ENCODE results near the gene COLGALT1.

Gene COLGALT1

DNA sequence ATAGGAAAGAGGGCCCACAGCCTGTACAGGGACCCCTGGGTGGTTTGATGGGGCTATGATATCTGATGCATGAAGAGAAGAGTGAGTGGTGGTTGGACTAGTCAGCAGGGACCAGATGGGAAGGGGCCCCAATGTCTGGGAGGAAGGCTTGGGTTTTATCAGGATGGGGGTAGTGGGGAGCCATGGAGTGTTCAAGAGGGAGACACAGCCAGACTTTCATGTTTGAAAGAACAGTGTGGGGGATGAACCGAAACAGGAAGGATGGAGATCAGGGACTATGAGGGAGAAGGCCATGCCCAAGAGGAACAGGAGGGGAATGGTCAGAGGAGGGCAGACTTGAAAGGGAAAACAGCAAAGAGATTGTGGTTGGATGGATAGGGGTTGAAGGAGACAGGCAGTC lies 69.6 kb downstream of the COLGALT1 start:
- H3K9me3 ChIP-seq = peaks cover 10% of the 10 kb centered on the region
- no peak overlapping the region for H3K27ac ChIP-seq
- H3K36me3 ChIP-seq = no peaks in the 10 kb centered on the region
- H3K27me3 ChIP-seq = no peaks in the 10 kb centered on the region
- no peak overlapping the region for H3K4me3 ChIP-seq
- H3K4me1 ChIP-seq = peaks cover 35% of the 10 kb centered on the region
- H3K9ac ChIP-seq = no peak overlapping the region
- TF ChIP-seq Cebpa-rat (IDR thresholded peaks at IDR 0.05) = no peak
- no peak overlapping the region for H3K4me2 ChIP-seq
- no peaks in the 10 kb centered on the region for H4K20me1 ChIP-seq

GRCh38 chr19:17625980-17626379 lies 70.5 kb downstream of the COLGALT1 start:
- no peak overlapping the region for H3K27ac ChIP-seq
- H3K9me3 ChIP-seq = peaks cover 13% of the 10 kb centered on the region
- H3K4me3 ChIP-seq = no peak overlapping the region
- peaks cover 33% of the 10 kb centered on the region for H3K4me1 ChIP-seq
- H4K20me1 ChIP-seq = no peaks in the 10 kb centered on the region
- H3K27me3 ChIP-seq = no peaks in the 10 kb centered on the region
- H3K36me3 ChIP-seq = no peaks in the 10 kb centered on the region
- H3K4me2 ChIP-seq = no peak overlapping the region
- H3K9ac ChIP-seq = no peak overlapping the region
- no peak for TF ChIP-seq Cebpa-rat (IDR thresholded peaks at IDR 0.05)

- Histone ChIP-seq H3K36me3 (no peaks in the 10 kb centered on the region), H3K9ac (no peak overlapping the region), H3K27ac (no peak overlapping the region), H3K27me3 (no peaks in the 10 kb centered on the region), H4K20me1 (no peaks in the 10 kb centered on the region), H3K4me3 (no peak overlapping the region), H3K4me2 (0 out of 2 replicates have a peak overlapping the region, but pooled peaks have one; percentile 16), H3K4me1 (peaks cover 28% of the 10 kb centered on the region), H3K9me3 (peaks cover 12% of the 10 kb centered on the region)
- no peak for TF ChIP-seq Cebpa-rat (IDR thresholded peaks at IDR 0.05)
These were observed 71.1 kb downstream of the COLGALT1 start for GRCh38 chr19:17626456-17627015.

DNA sequence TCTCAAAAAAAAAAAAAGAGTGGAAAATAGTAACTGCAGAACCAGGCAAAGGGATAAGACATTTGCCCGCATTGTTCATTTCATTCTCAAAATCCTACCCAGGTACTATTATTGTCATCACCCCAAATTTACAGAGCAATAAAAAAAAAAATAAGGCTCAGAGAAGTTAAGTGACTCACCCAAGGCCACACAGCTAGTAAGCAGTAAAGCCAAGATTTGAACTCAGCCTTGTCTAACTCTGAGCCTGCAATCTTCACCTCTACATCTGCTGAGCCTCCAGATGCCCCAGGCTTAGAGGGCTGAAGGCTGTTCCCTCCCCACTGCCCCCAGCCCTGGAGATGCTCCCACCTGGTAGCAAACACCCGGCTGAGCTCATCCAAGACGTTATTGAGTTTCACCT lies 71.7 kb downstream of the COLGALT1 start:
- peaks cover 24% of the 10 kb centered on the region for H3K4me1 ChIP-seq
- H4K20me1 ChIP-seq = no peaks in the 10 kb centered on the region
- H3K4me3 ChIP-seq = no peak overlapping the region
- no peak overlapping the region for H3K9ac ChIP-seq
- no peak overlapping the region for H3K27ac ChIP-seq
- peak overlapping the region; percentile 36; the same call in 1 of the 2 replicates for H3K4me2 ChIP-seq
- H3K27me3 ChIP-seq = no peaks in the 10 kb centered on the region
- H3K9me3 ChIP-seq = peaks cover 5% of the 10 kb centered on the region
- TF ChIP-seq Cebpa-rat (IDR thresholded peaks at IDR 0.05) = no peak
- H3K36me3 ChIP-seq = no peaks in the 10 kb centered on the region

GRCh38 chr19:17627921-17628320 lies 72.5 kb downstream of the COLGALT1 start:
- peaks cover 24% of the 10 kb centered on the region for H3K4me1 ChIP-seq
- no peaks in the 10 kb centered on the region for H4K20me1 ChIP-seq
- H3K27me3 ChIP-seq = no peaks in the 10 kb centered on the region
- no peak overlapping the region for H3K4me3 ChIP-seq
- no peak overlapping the region for H3K27ac ChIP-seq
- H3K4me2 ChIP-seq = peak overlapping the region; percentile 36
- 0 out of 2 replicates have a peak, but pooled peaks cover 3% of the 10 kb centered on the region for H3K9me3 ChIP-seq
- H3K9ac ChIP-seq = no peak overlapping the region
- no peak for TF ChIP-seq Cebpa-rat (IDR thresholded peaks at IDR 0.05)
- H3K36me3 ChIP-seq = no peaks in the 10 kb centered on the region

- Histone ChIP-seq H3K9me3 (0 out of 2 replicates have a peak, but pooled peaks cover 3% of the 10 kb centered on the region), H3K27ac (no peak overlapping the region), H4K20me1 (no peaks in the 10 kb centered on the region), H3K4me2 (no peak overlapping the region), H3K27me3 (no peaks in the 10 kb centered on the region), H3K4me1 (peaks cover 24% of the 10 kb centered on the region), H3K9ac (no peak overlapping the region), H3K36me3 (no peaks in the 10 kb centered on the region), H3K4me3 (no peak overlapping the region)
- no peak for TF ChIP-seq Cebpa-rat (IDR thresholded peaks at IDR 0.05)
These were observed 74.3 kb downstream of the COLGALT1 start for GRCh38 chr19:17629760-17630159.

DNA sequence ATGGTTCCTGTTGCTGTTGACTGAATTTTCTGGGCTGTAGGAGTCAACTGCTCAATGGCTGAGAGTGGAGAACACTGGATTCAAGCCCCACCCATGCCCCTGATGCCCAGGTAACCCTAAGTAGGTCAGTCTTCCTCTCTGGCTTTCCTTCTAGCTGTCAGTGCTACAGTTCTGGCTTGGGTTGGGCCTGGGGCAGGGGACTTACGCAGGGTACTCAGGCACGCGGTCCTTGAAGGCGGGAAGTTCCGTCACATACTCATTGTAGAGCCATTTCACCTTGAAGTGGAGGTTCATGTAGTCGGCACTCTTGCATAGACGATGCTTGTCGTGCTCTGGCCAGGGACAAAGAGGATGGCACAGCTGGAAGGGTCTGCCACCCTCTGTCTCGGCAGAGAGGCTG lies 77.1 kb downstream of the COLGALT1 start:
- 0 out of 2 replicates have a peak, but pooled peaks cover 3% of the 10 kb centered on the region for H3K9me3 ChIP-seq
- H4K20me1 ChIP-seq = no peaks in the 10 kb centered on the region
- TF ChIP-seq Cebpa-rat (IDR thresholded peaks at IDR 0.05) = no peak
- H3K9ac ChIP-seq = no peak overlapping the region
- no peak overlapping the region for H3K27ac ChIP-seq
- H3K27me3 ChIP-seq = no peaks in the 10 kb centered on the region
- H3K4me3 ChIP-seq = no peak overlapping the region
- H3K4me1 ChIP-seq = peaks cover 11% of the 10 kb centered on the region
- no peak overlapping the region for H3K4me2 ChIP-seq
- no peaks in the 10 kb centered on the region for H3K36me3 ChIP-seq
